SK-N-MC (cell line): ENCODE data around the gene C14orf93.
"Not testable (repeated sequence)": the region's sequence is repeated elsewhere in the genome, so short reads cannot be mapped to it uniquely, and the experiment has no call there.

ENCODE experiments used
- EZH2 ChIP-seq: fragments of 200-600 bp; sonication (generic); IDR thresholded peaks from one replicate; pipeline ENCODE4 v1.6.1; 2017; ENCODE audit warnings: antibody characterized with exemption
- FOXP2 ChIP-seq: optimal IDR thresholded peaks from 2 replicates; pipeline ENCODE3; 2011; ENCODE audit warnings: mild to moderate bottlenecking, moderate library complexity; ENCODE audit not compliant: insufficient read depth; ENCODE audit errors: extremely low read length, control extremely low read depth
- POLR2AphosphoS5 ChIP-seq: IDR thresholded peaks from 2 replicates; pipeline ENCODE4 v1.6.1; 2012; ENCODE audit warnings: mild to moderate bottlenecking, low read depth, low read length, borderline replicate concordance

DNA sequence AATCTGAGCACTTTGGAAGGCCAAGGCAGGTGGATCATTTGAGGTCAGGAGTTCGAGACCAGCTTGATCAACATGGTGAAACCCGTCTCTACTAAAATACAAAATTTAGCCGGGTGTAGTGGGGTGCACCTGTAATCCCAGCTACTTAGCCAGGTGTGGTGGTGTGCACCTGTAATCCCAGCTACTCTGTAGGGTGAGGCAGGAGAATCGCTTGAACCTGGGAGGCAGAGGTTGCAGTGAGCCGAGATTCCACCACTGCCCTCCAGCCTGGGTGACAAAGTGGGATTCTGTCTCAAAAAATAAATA is 3.8 kb upstream of the C14orf93 start:
- TF ChIP-seq EZH2, POLR2AphosphoS5, FOXP2: not testable (repeated sequence)
